ENCODE results near the gene BOK.

BOK gene

GRCh38 chr2:241550616-241551580, 7.6 kb upstream of the BOK start:
- no peak for TF ChIP-seq FOXP2 (optimal IDR thresholded peaks at IDR 0.05; ENCODE audit: borderline replicate concordance, extremely low read depth, extremely low read length, insufficient read depth)
- no peak for TF ChIP-seq POLR2AphosphoS5 (IDR thresholded peaks at IDR 0.05; ENCODE audit: low read depth, low read length)
- TF ChIP-seq, protein P1, sequence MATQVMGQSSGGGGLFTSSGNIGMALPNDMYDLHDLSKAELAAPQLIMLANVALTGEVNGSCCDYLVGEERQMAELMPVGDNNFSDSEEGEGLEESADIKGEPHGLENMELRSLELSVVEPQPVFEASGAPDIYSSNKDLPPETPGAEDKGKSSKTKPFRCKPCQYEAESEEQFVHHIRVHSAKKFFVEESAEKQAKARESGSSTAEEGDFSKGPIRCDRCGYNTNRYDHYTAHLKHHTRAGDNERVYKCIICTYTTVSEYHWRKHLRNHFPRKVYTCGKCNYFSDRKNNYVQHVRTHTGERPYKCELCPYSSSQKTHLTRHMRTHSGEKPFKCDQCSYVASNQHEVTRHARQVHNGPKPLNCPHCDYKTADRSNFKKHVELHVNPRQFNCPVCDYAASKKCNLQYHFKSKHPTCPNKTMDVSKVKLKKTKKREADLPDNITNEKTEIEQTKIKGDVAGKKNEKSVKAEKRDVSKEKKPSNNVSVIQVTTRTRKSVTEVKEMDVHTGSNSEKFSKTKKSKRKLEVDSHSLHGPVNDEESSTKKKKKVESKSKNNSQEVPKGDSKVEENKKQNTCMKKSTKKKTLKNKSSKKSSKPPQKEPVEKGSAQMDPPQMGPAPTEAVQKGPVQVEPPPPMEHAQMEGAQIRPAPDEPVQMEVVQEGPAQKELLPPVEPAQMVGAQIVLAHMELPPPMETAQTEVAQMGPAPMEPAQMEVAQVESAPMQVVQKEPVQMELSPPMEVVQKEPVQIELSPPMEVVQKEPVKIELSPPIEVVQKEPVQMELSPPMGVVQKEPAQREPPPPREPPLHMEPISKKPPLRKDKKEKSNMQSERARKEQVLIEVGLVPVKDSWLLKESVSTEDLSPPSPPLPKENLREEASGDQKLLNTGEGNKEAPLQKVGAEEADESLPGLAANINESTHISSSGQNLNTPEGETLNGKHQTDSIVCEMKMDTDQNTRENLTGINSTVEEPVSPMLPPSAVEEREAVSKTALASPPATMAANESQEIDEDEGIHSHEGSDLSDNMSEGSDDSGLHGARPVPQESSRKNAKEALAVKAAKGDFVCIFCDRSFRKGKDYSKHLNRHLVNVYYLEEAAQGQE (IDR thresholded peaks at IDR 0.05; ENCODE audit: insufficient read depth in 1 of 2, low read depth in 2 of 2, low read length in 2 of 2) = no peak
- TF ChIP-seq SIN3A (IDR thresholded peaks at IDR 0.05; ENCODE audit: borderline replicate concordance, insufficient read depth, low read length) = no peak
- TF ChIP-seq TAF1 (IDR thresholded peaks at IDR 0.05; ENCODE audit: borderline replicate concordance, insufficient read depth, low read length) = no peak

DNA sequence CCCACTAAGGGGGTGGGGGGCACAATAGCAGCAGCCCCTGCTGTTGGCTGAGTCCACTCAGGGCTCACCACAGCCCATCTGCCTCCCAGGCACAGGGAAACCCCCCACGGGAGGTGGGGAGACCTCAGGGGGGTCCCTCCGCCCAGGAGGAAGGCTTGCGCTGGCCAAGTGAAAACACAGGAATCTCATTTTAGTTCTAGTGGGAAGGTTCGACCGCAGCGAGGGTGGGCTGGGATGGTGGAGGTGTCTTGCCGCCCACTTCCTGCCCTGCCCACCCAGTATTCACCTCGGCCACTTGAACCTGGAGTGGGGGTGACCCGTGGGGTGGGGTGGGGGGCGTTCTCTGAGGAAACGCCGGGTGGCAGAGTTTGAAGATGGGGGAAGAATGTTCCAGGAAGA, 6.9 kb upstream of the BOK start:
- no peak for TF ChIP-seq SIN3A (IDR thresholded peaks at IDR 0.05; ENCODE audit: borderline replicate concordance, insufficient read depth, low read length)
- no peak for TF ChIP-seq TAF1 (IDR thresholded peaks at IDR 0.05; ENCODE audit: borderline replicate concordance, insufficient read depth, low read length)
- no peak for TF ChIP-seq FOXP2 (optimal IDR thresholded peaks at IDR 0.05; ENCODE audit: borderline replicate concordance, extremely low read depth, extremely low read length, insufficient read depth)
- TF ChIP-seq, protein P1 (IDR thresholded peaks at IDR 0.05; ENCODE audit: insufficient read depth in 1 of 2, low read depth in 2 of 2, low read length in 2 of 2) = no peak
- no peak for TF ChIP-seq POLR2AphosphoS5 (IDR thresholded peaks at IDR 0.05; ENCODE audit: low read depth, low read length)

DNA sequence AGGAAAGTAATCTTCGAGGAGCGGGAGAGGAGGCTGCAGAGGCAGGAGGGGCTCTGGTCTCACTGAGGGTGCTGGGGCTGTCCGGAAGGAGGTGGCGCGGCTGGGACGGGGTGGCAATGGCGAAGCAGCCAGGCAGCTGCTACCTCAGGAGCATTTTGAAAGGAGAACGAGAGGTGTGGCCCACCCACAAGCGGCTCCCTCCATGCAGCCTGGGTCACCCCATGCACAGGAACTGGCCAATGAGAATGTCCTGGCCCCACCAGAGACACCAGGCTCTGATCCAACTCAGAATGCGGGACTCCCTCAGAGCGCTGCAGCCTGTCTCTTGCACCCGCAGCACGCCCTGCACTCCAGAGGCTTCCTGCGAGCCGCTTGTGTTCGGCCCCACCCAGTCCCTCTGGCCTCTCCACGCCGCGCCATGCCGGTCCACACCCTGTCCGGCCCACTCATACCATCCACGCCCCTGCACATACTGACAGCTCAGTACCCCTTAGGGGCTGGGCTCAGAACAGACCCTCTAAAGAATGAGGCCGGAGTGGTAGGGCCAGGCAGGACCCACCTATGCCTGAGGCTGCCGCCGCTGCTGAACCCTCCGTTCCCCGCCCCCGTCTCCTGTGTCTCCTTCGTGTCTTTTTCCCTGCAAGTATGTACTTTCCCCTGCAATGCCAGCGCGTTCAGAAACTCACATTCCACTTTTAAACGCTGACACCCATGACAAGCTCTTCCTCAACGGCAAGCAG, 6.4 kb upstream of the BOK start:
- TF ChIP-seq SIN3A (IDR thresholded peaks at IDR 0.05; ENCODE audit: borderline replicate concordance, insufficient read depth, low read length) (no peak), FOXP2 (optimal IDR thresholded peaks at IDR 0.05; ENCODE audit: borderline replicate concordance, extremely low read depth, extremely low read length, insufficient read depth) (no peak), POLR2AphosphoS5 (IDR thresholded peaks at IDR 0.05; ENCODE audit: low read depth, low read length) (no peak), TAF1 (IDR thresholded peaks at IDR 0.05; ENCODE audit: borderline replicate concordance, insufficient read depth, low read length) (no peak)
- TF ChIP-seq, protein P1 (IDR thresholded peaks at IDR 0.05; ENCODE audit: insufficient read depth in 1 of 2, low read depth in 2 of 2, low read length in 2 of 2) = no peak

- TF ChIP-seq, protein P1 (IDR thresholded peaks at IDR 0.05; ENCODE audit: insufficient read depth in 1 of 2, low read depth in 2 of 2, low read length in 2 of 2) = no peak
- TF ChIP-seq FOXP2 (optimal IDR thresholded peaks at IDR 0.05; ENCODE audit: borderline replicate concordance, extremely low read depth, extremely low read length, insufficient read depth) = no peak
- TF ChIP-seq TAF1 (IDR thresholded peaks at IDR 0.05; ENCODE audit: borderline replicate concordance, insufficient read depth, low read length) = no peak
- no peak for TF ChIP-seq SIN3A (IDR thresholded peaks at IDR 0.05; ENCODE audit: borderline replicate concordance, insufficient read depth, low read length)
- TF ChIP-seq POLR2AphosphoS5 (IDR thresholded peaks at IDR 0.05; ENCODE audit: low read depth, low read length) = no peak
Observed at GRCh38 chr2:241553512-241553830, 5.1 kb upstream of the BOK start.
